OCI-LY7 (cell line): ENCODE measurements around the gene CD28. TPM values are rescaled to one million over a fixed set of nuclear protein-coding genes. Genes with fewer than 3 reads are reported as not detected.

Experiments used
- BruUV-seq: library from RNA; stranded (reverse); fragments of 400-500 nt; replicated peaks from 2 replicates; lab custom pipeline; 2021; lab: Mats Ljungman, UMichigan
- CTCF ChIA-PET: fragments of 300-600 bp; sonication (Branson Sonifier 250); formaldehyde crosslinking; loops from one replicate; lab custom pipeline; 2022; ENCODE audit warnings: antibody characterized with exemption; ENCODE audit not compliant: unreplicated experiment; lab: Charles Lee
- POLR2A ChIA-PET: fragments of 300-600 bp; sonication (Branson Sonifier 250); formaldehyde crosslinking; loops from one replicate; lab custom pipeline; 2022; ENCODE audit warnings: antibody characterized with exemption; lab: Charles Lee
- DNase-seq: peaks from one replicate; pipeline ENCODE4 v3.0.0-alpha.2; 2015; ENCODE audit warnings: low spot score
- H2AFZ ChIP-seq: fragments of 200-600 bp; sonication (generic), shearing (Covaris generic); 2 replicates; pipeline ENCODE4 v1.6.1; 2014; ENCODE audit warnings: mild to moderate bottlenecking, antibody characterized with exemption, low read length, moderate library complexity
- H3K27ac ChIP-seq: fragments of 200-600 bp; sonication (generic); 2 replicates; pipeline ENCODE4 v1.5.1; 2014; ENCODE audit warnings: mixed run types, low read depth, mild to moderate bottlenecking, moderate library complexity, low read length, inconsistent platforms; ENCODE audit not compliant: poor library complexity, severe bottlenecking
- H3K36me3 ChIP-seq: fragments of 200-600 bp; sonication (generic); 2 replicates; pipeline ENCODE4 v1.6.1; 2014; ENCODE audit warnings: mild to moderate bottlenecking, antibody characterized with exemption, low read length, moderate library complexity, mixed read lengths; ENCODE audit not compliant: insufficient read depth
- H3K4me1 ChIP-seq: fragments of 200-600 bp; sonication (generic); 2 replicates; pipeline ENCODE4 v1.5.1; 2014; ENCODE audit warnings: mild to moderate bottlenecking, low read length; ENCODE audit not compliant: insufficient read depth, poor library complexity, severe bottlenecking
- H3K4me2 ChIP-seq: fragments of 200-600 bp; sonication (generic); 2 replicates; pipeline ENCODE4 v1.6.1; 2014; ENCODE audit warnings: mild to moderate bottlenecking, low read length
- H3K4me3 ChIP-seq: fragments of 200-600 bp; sonication (generic); 2 replicates; pipeline ENCODE4 v1.5.1; 2014; ENCODE audit warnings: mild to moderate bottlenecking, low read depth, low read length; ENCODE audit not compliant: poor library complexity, severe bottlenecking
- H3K79me2 ChIP-seq: fragments of 200-600 bp; sonication (generic); 2 replicates; pipeline ENCODE4 v1.6.1; 2016; ENCODE audit warnings: low read depth, mild to moderate bottlenecking, low read length, moderate library complexity, mixed read lengths; ENCODE audit not compliant: insufficient read depth
- H3K9me2 ChIP-seq: fragments of 200-600 bp; sonication (generic); 2 replicates; pipeline ENCODE4 v1.6.1; 2016; ENCODE audit warnings: mild to moderate bottlenecking, low read length, mixed read lengths; ENCODE audit not compliant: insufficient read depth
- H3K9me3 ChIP-seq: fragments of 200-600 bp; sonication (generic); 2 replicates; pipeline ENCODE4 v1.6.1; 2014; ENCODE audit warnings: mild to moderate bottlenecking, mixed run types, low read length, mixed read lengths
- H4K20me1 ChIP-seq: fragments of 200-600 bp; sonication (generic); 2 replicates; pipeline ENCODE4 v1.6.1; 2014; ENCODE audit warnings: mild to moderate bottlenecking, antibody characterized with exemption, low read length, moderate library complexity, mixed read lengths; ENCODE audit not compliant: insufficient read depth
- CTCF ChIP-seq: fragments of 200-600 bp; sonication (generic); conservative IDR thresholded peaks from 2 replicates; pipeline ENCODE4 v1.5.1; 2014; ENCODE audit warnings: mild to moderate bottlenecking, antibody characterized with exemption, low read length, moderate library complexity, mixed read lengths
- EZH2phosphoT487 ChIP-seq: fragments of 200-600 bp; sonication (generic); IDR thresholded peaks from 2 replicates; pipeline ENCODE4 v1.6.1; 2018; ENCODE audit warnings: low read depth, borderline replicate concordance, mild to moderate bottlenecking, mixed run types, antibody characterized with exemption, low read length, moderate library complexity, mixed read lengths
- intact Hi-C: fragments of 100-400 bp; cut with micrococcal nuclease; formaldehyde crosslinking; loops from one replicate; pipeline ENCODE4 v1.10.0; 2022; ENCODE audit not compliant: unreplicated experiment
- total RNA-seq, 2 experiments: library from RNA; depleted of rRNA in 1 of 2; stranded (reverse); fragments of >200 nt in 1 of 2; shearing (Covaris generic) in 1 of 2; gene quantifications; 2 replicates each; pipeline ENCODE4 v1.2.3, GENCODE V29; 2014 to 2022

CD28 gene
- total RNA-seq, 2 experiments from 2014 or later, result 0.92 to 44.6 TPM

GRCh38 chr2:203732953-203733510 is 26.6 kb downstream of the CD28 start:
- no peak for DNase-seq
- intact Hi-C loops, result no loop called here
- H4K20me1 ChIP-seq, result no peaks in the 10 kb centered on the region
- no peak overlapping the region for H2AFZ ChIP-seq
- H3K4me2 ChIP-seq, result no peak overlapping the region
- no TSS peak for BruUV-seq
- no peak overlapping the region for H3K27ac ChIP-seq
- ChIA-PET CTCF (no interaction called here), POLR2A (interaction anchor here (0.5 to 1.8 kb wide), 8 partner anchors 9 to 574 kb away, joined by 3 to 7 read pairs (median 3); no protein-coding TSS in a partner anchor)
- H3K9me2 ChIP-seq, result no peaks in the 10 kb centered on the region
- H3K79me2 ChIP-seq, result no peaks in the 10 kb centered on the region
- H3K36me3 ChIP-seq, result peaks cover 100% of the 10 kb centered on the region
- H3K4me1 ChIP-seq, result peaks cover 5% of the 10 kb centered on the region
- TF ChIP-seq CTCF, result no peak
- no peak for TF ChIP-seq EZH2phosphoT487
- H3K4me3 ChIP-seq, result no peak overlapping the region
- H3K9me3 ChIP-seq, result no peaks in the 10 kb centered on the region

- no peak overlapping the region for H3K4me3 ChIP-seq
- no peaks in the 10 kb centered on the region for H3K9me3 ChIP-seq
- POLR2A ChIA-PET, result interaction anchor here (0.5 to 1.8 kb wide), 6 partner anchors 9 to 575 kb away, joined by 3 to 7 read pairs (median 3); no protein-coding TSS in a partner anchor
- peaks cover 5% of the 10 kb centered on the region for H3K4me1 ChIP-seq
- H3K27ac ChIP-seq, result no peak overlapping the region
- DNase-seq, result no peak
- CTCF ChIA-PET, result no interaction called here
- H3K79me2 ChIP-seq, result no peaks in the 10 kb centered on the region
- BruUV-seq, result no TSS peak
- intact Hi-C loops, result no loop called here
- no peak for TF ChIP-seq CTCF
- TF ChIP-seq EZH2phosphoT487, result no peak
- H2AFZ ChIP-seq, result no peak overlapping the region
- no peaks in the 10 kb centered on the region for H4K20me1 ChIP-seq
- H3K36me3 ChIP-seq, result peaks cover 100% of the 10 kb centered on the region
- H3K9me2 ChIP-seq, result no peaks in the 10 kb centered on the region
- H3K4me2 ChIP-seq, result no peak overlapping the region
Measured at GRCh38 chr2:203733684-203734083, 27.2 kb downstream of the CD28 start.

- Histone ChIP-seq H3K27ac (no peak overlapping the region), H2AFZ (no peak overlapping the region), H3K4me3 (no peak overlapping the region), H3K79me2 (no peaks in the 10 kb centered on the region), H3K4me1 (peaks cover 5% of the 10 kb centered on the region), H3K9me2 (no peaks in the 10 kb centered on the region), H3K4me2 (no peak overlapping the region), H4K20me1 (no peaks in the 10 kb centered on the region), H3K36me3 (peaks cover 100% of the 10 kb centered on the region), H3K9me3 (no peaks in the 10 kb centered on the region)
- BruUV-seq, result no TSS peak
- TF ChIP-seq EZH2phosphoT487 (no peak), CTCF (no peak)
- POLR2A ChIA-PET, result interaction anchor here (0.6 to 1.0 kb wide), 2 partner anchors 8 to 134 kb away, joined by 3 read pairs; no protein-coding TSS in a partner anchor
- DNase-seq, result no peak
- intact Hi-C loops, result no loop called here
- CTCF ChIA-PET, result no interaction called here
Measured at GRCh38 chr2:203734276-203734983, 28.0 kb downstream of the CD28 start.
